Measurements from ENCODE around the gene FGD4.

GRCh38 chr12:32532422-32532821, 133.1 kb downstream of the FGD4 start:
- TF ChIP-seq POLR2AphosphoS5 (IDR thresholded peaks at IDR 0.05; ENCODE audit: low read depth), result no peak
- TF ChIP-seq CTCF (IDR thresholded peaks at IDR 0.05; ENCODE audit: insufficient read depth, low read length), result no peak
- TF ChIP-seq SPI1 (IDR thresholded peaks at IDR 0.05; ENCODE audit: borderline replicate concordance, low read depth), result no peak

Data from HL-60 (cell line).